Superior temporal gyrus (tissue), 1 donor: ENCODE data around the gene PABPN1L.

Source experiments
- DNase-seq: peaks from one replicate; pipeline ENCODE4 v3.0.0-alpha.2; 2016; ENCODE audit errors: extremely low spot score

PABPN1L gene

GRCh38 chr16:88870608-88871348 lies 4.3 kb upstream of the PABPN1L start:
- no peak for DNase-seq

GRCh38 chr16:88869673-88869980 lies 3.2 kb upstream of the PABPN1L start:
- no peak for DNase-seq

- no peak for DNase-seq
These were observed 2.7 kb upstream of the PABPN1L start for GRCh38 chr16:88868974-88869672.

- no peak for DNase-seq
These were observed 1.3 kb upstream of the PABPN1L start for GRCh38 chr16:88867581-88868246.

- no peak for DNase-seq
These were observed 718 bp downstream of the PABPN1L start for GRCh38 chr16:88865742-88866141.

GRCh38 chr16:88865310-88865709 lies 1.1 kb downstream of the PABPN1L start:
- no peak for DNase-seq

GRCh38 chr16:88864521-88864920 lies 1.9 kb downstream of the PABPN1L start:
- DNase-seq = no peak

- no peak for DNase-seq
These were observed 2.4 kb downstream of the PABPN1L start for GRCh38 chr16:88864099-88864498.

GRCh38 chr16:88863426-88863825 lies 3.0 kb downstream of the PABPN1L start:
- no peak for DNase-seq

GRCh38 chr16:88862968-88863367 lies 3.5 kb downstream of the PABPN1L start:
- no peak for DNase-seq

- no peak for DNase-seq
These were observed 5.1 kb downstream of the PABPN1L start for GRCh38 chr16:88861359-88861758.

- no peak for DNase-seq
These were observed 6.9 kb downstream of the PABPN1L start for GRCh38 chr16:88859381-88860091.

GRCh38 chr16:88857728-88858339 lies 8.6 kb downstream of the PABPN1L start:
- peak; percentile 88 for DNase-seq

GRCh38 chr16:88856828-88857727 lies 9.4 kb downstream of the PABPN1L start, which contains the start of the genes GALNS and TRAPPC2L:
Gene GALNS (minus strand): TSS chr16:88856947. CDS start chr16:88856877, 70 bp downstream.
Gene TRAPPC2L (plus strand): TSS chr16:88857127. CDS start chr16:88857151, 24 bp downstream.
- peak; percentile 97 for DNase-seq

GRCh38 chr16:88856122-88856827 lies 10.2 kb downstream of the PABPN1L start:
- DNase-seq = no peak

- no peak for DNase-seq
These were observed 10.7 kb downstream of the PABPN1L start for GRCh38 chr16:88855736-88856121.

- DNase-seq = peak; percentile 9
These were observed 11.3 kb downstream of the PABPN1L start for GRCh38 chr16:88855176-88855575.

- DNase-seq = no peak
These were observed 12.0 kb downstream of the PABPN1L start for GRCh38 chr16:88854306-88855111.

- no peak for DNase-seq
These were observed 13.0 kb downstream of the PABPN1L start for GRCh38 chr16:88853325-88853941.
